HG03135 (cell line): ENCODE results near the gene PEAK3.

ENCODE experiments used
- ATAC-seq: cut with Tn5 transposase; IDR thresholded peaks from one replicate; pipeline ENCODE4 v1.9.1; 2021; ENCODE audit warnings: mild to moderate bottlenecking, moderate library complexity; ENCODE audit not compliant: unreplicated experiment

The PEAK3 gene

GRCh38 chr19:2315818-2316353 is 33.9 kb upstream of the PEAK3 start:
- ATAC-seq, result no peak

DNA sequence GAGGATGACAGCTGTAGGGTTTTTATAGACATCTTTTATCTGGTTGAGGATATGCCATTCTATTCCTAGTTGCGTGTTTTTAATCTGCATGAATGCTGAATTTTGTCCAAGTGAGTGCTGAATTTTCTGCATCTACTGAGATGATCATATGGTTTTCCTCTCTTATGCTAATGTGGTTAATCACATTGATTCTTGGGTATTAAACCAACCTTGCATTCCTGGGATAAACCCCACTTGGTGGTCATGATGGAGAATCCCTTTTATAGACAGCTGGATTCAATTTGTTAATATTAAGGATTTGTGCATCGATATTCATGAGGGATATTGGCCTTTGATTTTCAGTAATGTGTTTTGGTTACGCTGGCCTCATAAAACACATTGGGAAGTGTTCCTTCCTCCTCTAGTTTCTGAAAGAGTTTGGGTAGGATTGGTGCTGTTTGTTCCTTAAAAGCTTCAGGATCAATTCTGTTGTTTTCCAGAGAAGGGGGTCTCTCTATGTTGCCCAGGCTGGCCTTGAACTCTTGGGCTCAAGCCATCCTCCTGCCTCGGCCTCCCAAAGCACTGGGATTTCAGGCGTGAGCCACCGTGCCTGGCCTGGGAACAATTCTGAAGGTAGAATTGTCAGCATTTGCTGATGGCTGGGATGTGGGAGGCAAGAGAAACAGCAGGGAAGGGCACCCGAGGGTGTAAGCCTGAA is 33.3 kb upstream of the PEAK3 start:
- no peak for ATAC-seq

GRCh38 chr19:2312820-2313501 is 31.0 kb upstream of the PEAK3 start:
- ATAC-seq, result no peak

GRCh38 chr19:2311093-2311492 is 29.1 kb upstream of the PEAK3 start:
- ATAC-seq, result no peak

- no peak for ATAC-seq
Observed at GRCh38 chr19:2309734-2310362, 27.9 kb upstream of the PEAK3 start.

- no peak for ATAC-seq
Observed at GRCh38 chr19:2308114-2308556, 26.2 kb upstream of the PEAK3 start, which contains the start of gene LINGO3. TSS of gene LINGO3 (minus strand) at chr19:2308154. CDS start at chr19:2291776, 16,378 bp downstream.

DNA sequence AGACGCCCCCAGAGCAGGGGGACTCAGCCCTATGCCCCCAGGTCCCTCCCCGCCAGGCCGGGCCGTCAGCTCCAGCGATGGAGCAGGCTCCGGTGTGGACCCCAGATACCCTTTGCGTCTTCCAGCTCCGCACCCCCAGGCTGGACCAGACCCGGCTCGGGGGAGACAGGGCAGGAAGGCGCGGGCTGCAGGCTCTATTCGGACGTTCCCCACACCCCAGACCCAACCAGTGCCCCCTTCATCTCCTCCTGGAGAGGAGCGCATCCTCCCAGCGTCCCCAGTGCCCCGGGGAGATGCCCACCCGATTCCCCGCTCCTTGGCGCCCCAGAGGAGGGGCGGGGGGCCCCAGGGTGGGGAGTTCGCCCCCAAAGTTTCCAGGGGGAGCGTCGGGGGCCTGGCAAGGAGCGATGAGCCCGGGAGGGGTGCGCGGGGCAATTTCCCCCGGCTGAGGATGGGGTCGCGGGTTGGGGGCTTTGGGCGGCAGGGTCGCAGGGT is 25.6 kb upstream of the PEAK3 start:
- no peak for ATAC-seq

DNA sequence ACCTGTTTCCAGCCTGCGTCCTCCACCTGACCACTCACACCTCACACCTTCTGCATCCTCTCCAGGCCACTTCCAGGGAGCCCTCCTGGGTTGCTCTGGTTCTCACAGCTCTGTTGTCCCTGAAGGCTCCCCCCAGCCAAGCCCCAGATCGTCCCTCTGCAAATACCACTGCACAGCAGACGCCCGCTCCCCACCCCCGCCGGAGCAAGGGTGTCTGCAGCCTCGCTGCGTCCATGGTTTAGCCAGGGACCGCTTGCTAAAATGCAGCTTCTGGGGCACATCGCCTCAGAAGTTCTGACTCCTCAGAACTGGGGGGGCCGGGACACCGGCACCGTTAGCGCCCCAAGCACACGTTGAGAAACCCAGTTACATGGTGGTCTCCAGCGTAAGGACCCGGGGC is 25.0 kb upstream of the PEAK3 start:
- no peak for ATAC-seq

GRCh38 chr19:2306281-2306806 is 24.4 kb upstream of the PEAK3 start:
- no peak for ATAC-seq

- no peak for ATAC-seq
Observed at GRCh38 chr19:2305452-2306280, 23.7 kb upstream of the PEAK3 start.

DNA sequence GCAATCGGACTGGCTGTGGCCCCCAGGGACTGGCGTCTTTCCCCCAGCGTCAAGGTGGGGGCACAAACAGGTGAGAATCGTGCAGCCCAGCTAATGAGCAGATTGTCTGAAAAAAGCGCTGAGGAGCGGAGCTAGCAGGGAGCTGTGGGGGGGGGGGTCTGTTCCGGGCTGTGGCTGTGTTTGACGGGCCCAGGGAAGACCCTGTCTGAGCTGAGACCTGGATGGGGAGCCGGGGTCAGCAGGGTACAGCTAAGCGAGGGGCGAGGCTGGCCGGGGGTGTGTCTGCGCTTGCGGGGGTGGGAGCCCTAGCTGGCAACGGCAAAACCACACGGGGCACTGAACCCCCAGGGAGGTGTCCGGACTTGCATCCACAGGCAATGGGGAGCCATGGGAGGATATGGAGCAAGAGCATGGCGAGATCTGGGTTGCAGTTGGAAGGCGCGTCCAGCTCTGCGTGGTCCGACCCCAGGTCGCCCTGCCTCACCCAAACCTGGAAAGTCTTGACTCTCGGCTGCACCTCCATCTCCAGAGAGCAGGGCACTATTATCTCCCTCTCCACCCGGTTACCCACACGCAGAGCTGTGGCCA is 21.3 kb upstream of the PEAK3 start:
- ATAC-seq, result no peak

DNA sequence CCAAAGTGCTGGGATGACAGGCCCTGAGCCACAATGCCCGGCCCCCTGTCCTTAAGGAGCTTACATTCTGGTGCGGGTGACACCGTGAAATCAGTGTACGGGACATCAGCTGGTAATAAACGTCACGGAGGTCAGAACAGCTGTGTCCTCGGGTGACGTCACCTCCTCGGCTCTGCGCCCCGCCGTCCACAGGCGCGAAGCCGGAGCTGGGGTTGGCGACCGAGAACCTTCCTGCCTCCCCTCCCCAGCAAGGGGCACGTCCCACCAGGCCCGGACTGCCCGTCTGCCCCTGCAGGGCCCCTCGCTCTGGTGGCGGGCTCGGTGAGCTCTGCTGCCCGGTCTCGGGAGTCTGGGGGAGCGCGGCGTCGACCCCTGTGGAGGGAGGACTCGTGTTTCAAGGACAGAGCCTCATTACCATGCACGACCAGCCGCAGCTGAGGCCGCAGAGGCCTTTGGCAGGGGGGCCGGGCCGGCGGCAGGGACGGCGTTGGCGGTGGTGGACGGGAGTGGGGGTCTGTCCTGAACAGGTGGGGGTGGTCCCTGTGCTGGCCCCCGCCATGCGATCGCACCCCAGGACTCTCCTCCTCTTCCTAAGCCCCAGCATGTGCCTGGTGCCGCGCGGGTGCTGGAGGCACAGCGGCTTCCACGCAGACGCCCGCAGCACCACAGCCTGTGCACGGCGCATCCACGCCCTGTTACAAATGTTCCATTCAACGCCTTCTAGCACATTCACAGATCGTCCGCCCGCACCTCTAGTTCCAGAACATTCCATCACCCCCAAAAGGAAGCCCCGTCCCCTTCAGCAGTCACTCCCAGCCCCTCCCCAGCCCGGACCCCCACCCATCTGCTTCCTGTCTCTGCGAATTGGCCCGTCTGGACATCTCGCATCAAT is 20.6 kb upstream of the PEAK3 start:
- ATAC-seq, result no peak

DNA sequence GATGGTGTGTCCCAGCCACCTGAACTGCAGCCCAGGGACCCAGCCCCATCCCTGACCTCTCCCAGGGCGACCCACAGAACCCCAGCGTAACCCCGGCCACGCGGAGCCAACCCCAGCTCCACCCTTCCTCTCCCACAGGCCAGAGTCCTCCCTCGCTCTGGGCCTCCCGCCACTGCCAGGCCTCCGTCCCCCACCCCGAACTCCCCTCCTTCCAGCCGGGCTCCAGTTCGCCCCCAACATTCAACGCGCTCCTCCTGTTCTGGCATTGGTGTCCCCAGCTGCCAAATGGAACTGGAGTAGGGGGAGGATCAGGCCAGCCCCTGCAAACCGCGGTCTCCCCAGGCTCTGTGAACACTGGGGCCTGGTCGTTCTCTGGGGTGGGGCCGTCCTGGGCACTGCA is 18.6 kb upstream of the PEAK3 start:
- no peak for ATAC-seq

DNA sequence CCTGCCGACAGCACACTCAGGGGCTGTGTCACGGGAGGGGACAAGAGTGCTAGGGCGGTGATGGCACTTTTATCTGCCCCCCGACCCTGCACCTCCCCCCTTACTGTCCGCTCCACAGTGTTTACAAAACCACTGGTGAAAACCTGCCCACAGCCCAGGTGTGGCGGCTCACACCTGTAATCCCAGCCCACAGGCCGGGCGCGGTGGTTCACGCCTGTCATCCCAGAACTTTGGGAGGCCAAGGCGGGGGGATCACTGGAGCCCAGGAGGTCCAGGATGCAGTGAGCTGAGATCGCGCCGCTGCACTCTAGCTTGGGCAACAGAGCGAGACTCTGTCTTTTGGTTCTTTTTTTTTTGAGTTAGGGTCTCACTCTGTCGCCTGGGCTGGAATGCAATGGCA is 14.2 kb upstream of the PEAK3 start:
- ATAC-seq, result no peak

DNA sequence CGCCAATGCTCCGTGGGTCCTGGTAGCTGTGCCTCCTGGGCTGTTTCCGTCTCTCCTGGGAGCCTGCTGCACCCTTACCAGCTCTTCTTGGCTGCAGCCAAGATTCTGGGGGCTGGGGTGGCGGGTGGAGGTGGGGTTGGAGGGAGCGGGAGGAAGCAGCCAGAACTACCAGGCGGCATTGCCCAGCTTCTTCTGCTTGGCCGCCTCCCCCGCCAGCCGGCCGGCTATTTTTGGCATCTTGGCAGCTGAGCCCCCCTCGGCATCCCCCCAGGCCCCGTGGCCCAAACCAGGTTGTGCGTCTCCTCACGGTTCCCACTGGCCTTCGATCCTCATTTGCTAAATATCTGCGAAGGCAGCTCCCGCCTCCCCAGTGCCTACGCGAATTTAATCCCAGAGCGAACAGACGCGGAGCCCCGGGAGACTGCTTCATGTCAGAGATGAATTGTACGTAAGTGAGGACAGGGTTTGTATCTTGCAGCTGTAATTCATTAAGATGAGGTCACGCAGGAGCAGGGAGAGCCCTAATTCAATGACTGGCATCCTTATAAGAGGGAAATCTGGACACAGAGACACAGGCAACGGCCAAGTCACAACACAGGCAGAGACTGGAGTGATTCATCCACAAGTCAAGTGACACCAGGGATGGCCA is 12.8 kb upstream of the PEAK3 start:
- ATAC-seq, result no peak

GRCh38 chr19:2291185-2291751 is 9.3 kb upstream of the PEAK3 start:
- ATAC-seq, result no peak

- no peak for ATAC-seq
Observed at GRCh38 chr19:2290441-2291184, 8.6 kb upstream of the PEAK3 start.
